LNCAP (cell line): ENCODE data around the gene FOXL1.

ENCODE experiments used
- TF ChIP-seq, protein P1 (sequence below): fragments of 450-650 bp; IDR thresholded peaks from 2 replicates; pipeline ENCODE4 v1.5.1; 2017; ENCODE audit warnings: mild to moderate bottlenecking

Gene FOXL1

DNA sequence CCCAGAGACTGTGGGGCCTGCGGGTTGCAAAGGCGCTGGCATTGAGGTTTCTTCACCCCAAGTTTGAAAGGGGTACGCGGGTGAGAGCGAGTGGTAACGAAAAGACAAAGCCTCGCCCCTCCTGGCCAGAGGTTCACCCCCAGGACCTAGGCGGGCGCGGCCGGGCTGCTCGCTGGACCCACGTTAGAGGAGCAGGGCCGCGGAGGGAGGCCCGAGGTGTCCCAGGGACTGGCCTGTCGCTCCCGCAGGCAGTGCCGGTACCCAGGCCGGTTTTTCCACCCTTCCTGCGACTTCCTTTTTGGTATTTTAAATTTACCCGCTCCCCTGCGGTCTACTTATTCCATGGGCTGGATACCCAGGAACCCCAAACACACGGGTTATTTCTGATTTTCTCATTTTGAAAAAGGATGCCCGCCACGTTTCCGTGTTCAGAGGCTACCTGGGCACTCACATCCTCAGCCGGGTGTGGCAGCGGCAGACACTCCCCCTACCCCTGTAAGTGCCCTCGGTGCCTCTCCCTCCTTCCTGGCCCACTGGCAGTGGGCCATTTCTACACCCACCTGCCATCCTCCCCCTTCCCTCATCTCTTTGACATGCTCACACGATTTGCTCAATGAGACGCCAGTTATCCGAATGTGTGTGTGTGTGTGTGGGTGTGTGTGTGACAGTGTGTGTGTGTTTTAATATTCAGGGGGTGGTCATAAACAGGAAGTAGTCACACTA lies 1.6 kb upstream of the FOXL1 start:
- TF ChIP-seq, protein P1, sequence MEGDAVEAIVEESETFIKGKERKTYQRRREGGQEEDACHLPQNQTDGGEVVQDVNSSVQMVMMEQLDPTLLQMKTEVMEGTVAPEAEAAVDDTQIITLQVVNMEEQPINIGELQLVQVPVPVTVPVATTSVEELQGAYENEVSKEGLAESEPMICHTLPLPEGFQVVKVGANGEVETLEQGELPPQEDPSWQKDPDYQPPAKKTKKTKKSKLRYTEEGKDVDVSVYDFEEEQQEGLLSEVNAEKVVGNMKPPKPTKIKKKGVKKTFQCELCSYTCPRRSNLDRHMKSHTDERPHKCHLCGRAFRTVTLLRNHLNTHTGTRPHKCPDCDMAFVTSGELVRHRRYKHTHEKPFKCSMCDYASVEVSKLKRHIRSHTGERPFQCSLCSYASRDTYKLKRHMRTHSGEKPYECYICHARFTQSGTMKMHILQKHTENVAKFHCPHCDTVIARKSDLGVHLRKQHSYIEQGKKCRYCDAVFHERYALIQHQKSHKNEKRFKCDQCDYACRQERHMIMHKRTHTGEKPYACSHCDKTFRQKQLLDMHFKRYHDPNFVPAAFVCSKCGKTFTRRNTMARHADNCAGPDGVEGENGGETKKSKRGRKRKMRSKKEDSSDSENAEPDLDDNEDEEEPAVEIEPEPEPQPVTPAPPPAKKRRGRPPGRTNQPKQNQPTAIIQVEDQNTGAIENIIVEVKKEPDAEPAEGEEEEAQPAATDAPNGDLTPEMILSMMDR = no peak

DNA sequence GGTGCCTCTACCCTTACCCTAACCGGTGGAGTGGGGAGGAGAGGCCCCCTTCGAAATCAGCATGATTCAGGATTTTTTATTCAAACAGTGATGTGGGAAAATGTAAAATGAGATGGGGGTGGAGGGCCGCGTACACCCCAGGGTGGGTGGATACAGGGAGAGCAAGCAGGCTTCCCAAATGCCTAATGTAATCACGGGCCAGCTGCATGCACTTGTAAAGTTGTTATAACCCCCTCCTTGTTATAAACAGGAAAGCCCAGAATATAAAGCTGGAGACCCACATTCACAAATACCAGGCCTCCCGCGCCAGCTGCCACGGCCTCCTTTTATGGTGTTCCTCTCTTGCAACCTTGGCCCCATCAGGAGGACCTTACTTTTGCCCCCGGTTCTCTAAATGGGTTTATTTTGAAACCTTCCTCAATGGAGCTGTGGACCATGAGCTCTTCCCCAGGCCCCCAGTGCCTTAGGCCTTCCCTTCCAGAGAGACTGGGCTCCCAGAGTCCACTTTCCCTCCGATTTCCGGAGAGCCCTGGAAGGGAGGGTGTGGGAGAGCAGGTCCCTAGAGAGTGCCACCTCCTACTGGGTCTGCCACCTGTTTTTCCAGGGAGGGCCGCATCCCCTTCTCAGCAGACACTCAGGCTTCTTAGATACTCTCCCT lies 906 bp upstream of the FOXL1 start:
- TF ChIP-seq, protein P1 = no peak

DNA sequence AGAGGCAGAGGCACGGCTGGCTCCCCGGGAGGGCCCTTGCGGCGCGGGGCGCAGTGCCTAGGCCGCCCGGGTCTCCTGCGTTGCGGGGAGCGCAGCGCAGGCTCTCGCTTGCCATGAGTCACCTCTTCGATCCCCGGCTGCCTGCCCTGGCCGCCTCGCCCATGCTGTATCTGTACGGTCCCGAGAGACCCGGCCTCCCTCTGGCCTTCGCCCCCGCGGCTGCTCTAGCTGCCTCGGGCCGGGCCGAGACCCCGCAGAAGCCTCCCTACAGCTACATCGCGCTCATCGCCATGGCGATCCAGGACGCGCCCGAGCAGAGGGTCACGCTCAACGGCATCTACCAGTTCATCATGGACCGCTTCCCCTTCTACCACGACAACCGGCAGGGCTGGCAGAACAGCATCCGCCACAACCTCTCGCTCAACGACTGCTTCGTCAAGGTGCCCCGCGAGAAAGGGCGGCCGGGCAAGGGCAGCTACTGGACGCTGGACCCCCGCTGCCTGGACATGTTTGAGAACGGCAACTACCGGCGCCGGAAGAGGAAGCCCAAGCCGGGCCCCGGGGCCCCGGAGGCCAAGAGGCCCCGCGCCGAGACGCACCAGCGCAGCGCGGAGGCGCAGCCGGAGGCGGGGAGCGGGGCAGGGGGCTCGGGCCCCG lies 390 bp downstream of the FOXL1 start:
- TF ChIP-seq, protein P1 = no peak

DNA sequence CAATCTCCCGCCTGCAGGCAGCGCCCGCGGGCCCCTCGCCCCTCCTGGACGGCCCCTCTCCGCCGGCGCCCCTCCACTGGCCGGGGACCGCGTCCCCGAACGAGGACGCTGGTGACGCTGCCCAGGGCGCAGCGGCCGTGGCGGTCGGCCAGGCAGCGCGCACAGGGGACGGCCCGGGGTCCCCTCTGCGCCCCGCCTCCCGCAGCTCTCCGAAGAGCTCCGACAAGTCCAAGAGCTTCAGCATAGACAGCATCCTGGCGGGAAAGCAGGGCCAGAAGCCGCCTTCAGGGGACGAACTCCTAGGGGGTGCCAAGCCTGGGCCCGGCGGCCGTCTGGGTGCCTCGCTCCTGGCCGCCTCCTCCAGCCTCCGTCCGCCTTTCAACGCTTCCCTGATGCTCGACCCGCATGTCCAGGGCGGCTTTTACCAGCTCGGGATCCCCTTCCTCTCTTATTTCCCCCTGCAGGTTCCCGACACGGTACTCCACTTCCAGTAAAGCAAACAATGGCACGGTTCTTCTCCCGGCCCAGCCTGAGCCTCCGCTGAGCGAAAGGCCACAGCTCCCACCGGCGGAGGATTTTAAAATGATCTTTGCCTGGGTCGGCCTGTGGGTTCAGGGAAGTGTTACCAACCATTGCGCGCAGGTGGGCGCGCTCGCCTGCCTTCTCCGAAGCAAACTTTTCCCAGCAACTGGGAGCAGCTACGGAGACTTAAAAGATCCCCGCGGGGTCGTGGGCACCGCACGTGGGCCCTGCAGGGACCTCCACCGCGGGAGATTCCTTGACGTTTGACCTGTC lies 1.1 kb downstream of the FOXL1 start:
- TF ChIP-seq, protein P1 = no peak

DNA sequence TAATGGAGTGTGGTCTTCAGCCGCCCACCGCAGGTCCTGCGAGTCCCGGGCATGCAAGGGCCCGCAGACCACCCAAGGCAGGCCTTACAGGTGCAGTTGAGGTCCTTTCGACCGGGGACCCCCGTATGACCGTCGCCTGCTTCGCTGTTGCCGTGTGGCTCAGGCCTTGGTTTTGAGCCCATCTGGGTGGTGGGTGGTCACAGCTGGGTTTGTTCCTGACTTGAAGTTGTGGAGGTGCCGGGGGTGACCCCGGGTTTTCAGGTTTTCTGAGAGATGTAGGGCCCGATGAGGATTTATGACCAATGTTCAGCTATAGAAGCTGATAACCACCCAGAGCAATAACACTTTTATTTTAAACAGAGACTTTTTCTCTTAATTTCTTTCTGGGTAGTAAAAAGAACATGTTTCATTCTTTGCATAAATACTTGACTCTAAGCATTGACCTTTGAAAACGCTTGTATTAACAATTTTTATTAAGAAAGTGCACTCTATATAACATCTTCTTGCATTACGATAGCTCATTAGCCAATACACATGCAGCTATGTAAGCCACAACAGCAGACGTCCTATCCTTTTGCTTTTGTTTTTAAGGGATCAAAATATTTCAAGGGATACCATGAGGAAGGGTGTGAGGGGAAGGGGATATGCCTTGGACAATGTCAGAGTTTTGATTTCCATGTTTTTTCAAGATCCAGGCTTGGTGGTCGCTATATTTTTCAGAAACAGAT lies 1.9 kb downstream of the FOXL1 start:
- TF ChIP-seq, protein P1 = no peak

DNA sequence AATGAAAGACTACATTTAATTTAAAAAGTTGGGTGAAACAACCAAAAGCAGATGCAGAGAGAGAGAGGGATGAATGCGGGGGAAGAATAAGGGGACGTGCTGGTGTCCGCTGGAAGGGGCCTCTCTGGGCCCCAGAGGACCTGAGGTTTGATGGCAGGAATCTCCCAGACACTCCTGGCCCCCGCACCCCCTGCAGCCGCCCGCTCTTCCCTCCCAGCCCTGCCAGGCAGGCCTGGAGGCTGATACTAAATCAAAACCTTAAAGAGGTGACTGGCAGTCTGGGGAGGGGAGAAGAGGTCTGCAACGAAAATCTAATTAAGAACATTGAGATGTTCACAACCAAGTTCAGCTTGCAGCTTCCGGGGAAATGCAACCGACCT lies 2.4 kb downstream of the FOXL1 start:
- TF ChIP-seq, protein P1 = no peak

DNA sequence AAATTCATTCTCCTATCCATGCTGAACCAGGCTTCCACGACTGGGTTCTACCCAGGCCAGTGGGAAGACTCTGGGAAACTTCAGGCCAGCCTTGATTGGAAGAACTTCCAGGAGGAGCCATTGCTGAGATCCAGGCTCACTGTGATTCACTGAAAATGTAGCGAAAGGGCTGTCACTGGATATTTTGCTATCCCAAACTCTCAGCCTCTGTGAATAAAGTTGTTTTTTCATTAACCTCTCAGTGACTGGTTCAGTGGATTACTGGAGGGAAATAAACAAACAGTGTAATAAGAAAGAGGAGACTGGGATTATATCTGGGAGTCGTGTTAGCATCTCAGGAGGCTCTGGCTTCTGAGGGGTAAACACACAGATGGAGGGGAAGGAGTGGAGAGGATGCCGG lies 3.1 kb downstream of the FOXL1 start:
- TF ChIP-seq, protein P1 = no peak
